Adrenal gland (tissue), 12 donors: ENCODE measurements around the gene OOEP. TPM values are rescaled to one million over a fixed set of nuclear protein-coding genes. Genes with fewer than 3 reads are reported as not detected.
"Not testable (repeated sequence)": the region's sequence is repeated elsewhere in the genome, so short reads cannot be mapped to it uniquely, and the experiment has no call there.

ENCODE experiments used
- DNase-seq, 7 donors: peaks; one replicate each; pipeline ENCODE4 v3.0.0-alpha.2; 2019 to 2020
- H3K27ac ChIP-seq, 5 donors: fragments of 200-600 bp; sonication (generic) in 4 of 5; 1 replicate in 3 of 5; 2 replicates in 2 of 5; pipeline versions ENCODE4 v1.5.1 to v1.8.0; 2016 to 2020; ENCODE audit warnings: mild to moderate bottlenecking in 1 of 5
- H3K27me3 ChIP-seq: fragments of 200-600 bp; 2 replicates; pipeline ENCODE4 v1.8.0; 2021
- H3K36me3 ChIP-seq, 2 donors: fragments of 200-600 bp; replicated peaks in 1 of 2; 1 replicate in 1 of 2; 2 replicates in 1 of 2; pipeline versions ENCODE4 v1.5.1 to v1.8.0; 2018 to 2022
- H3K4me1 ChIP-seq, 2 donors: fragments of 200-600 bp; replicated peaks in 1 of 2; 1 replicate in 1 of 2; 2 replicates in 1 of 2; pipeline versions ENCODE4 v1.5.1 to v1.8.0; 2018 to 2021
- H3K4me3 ChIP-seq, 4 donors: fragments of 200-600 bp; sonication (generic) in 3 of 4; one replicate each; pipeline ENCODE4 v1.5.1; 2016 to 2018
- H3K9me3 ChIP-seq, 3 donors: fragments of 200-600 bp; sonication (generic) in 1 of 3; replicated peaks in 1 of 3; 1 replicate in 2 of 3; 2 replicates in 1 of 3; pipeline versions ENCODE4 v1.5.1 to v1.8.0; 2016 to 2021
- POLR2A ChIP-seq, 2 donors: fragments of 450-650 bp; IDR thresholded peaks; one replicate each; pipeline ENCODE4 v1.6.1; 2017; ENCODE audit warnings: antibody characterized with exemption in 2 of 2, mild to moderate bottlenecking in 2 of 2, moderate library complexity in 1 of 2
- WGBS, 4 donors: extraction: QIAGEN DNeasy Blood & Tissue Kit in 2 of 4; methylation state at CpG; one replicate each; pipeline versions ENCODE4 v1.1.5 to v1.1.7; 2013 to 2017; 5-methylcytosine and 5-hydroxymethylcytosine counted together
- intact Hi-C, 2 donors: fragments of 100-400 bp; cut with DNase I; formaldehyde crosslinking; loops; one replicate each; pipeline versions ENCODE4 v1.14.1 to v1.15.0; 2022 to 2023
- polyA plus RNA-seq, 3 donors: library from polyadenylated mRNA; stranded (reverse); fragments of 200-250 nt in 2 of 3; fragments of 350-450 nt in 1 of 3; fragmentation: Illumina TruSeq in 1 of 3; extraction: RNeasy Lipid Tissue Mini Kit (QIAGEN cat#74804) in 1 of 3; gene quantifications; one replicate each; pipeline ENCODE4 v1.2.3, GENCODE V29; 2013 to 2014
- total RNA-seq, 9 donors: library from RNA; depleted of rRNA in 4 of 9; stranded (reverse); fragments of >200 nt in 4 of 9; fragments of 120-200 nt in 1 of 9; fragmentation: NEBNext Ultra II Directional in 1 of 9; extraction: Animal tissue kit (Norgen Biotek cat#: 25700) in 1 of 9; gene quantifications; one replicate each; pipeline versions ENCODE4 v1.1.0 to v1.2.4, GENCODE V29; 2013 to 2023
- TF ChIP-seq, protein P1 (sequence below), 6 experiments: fragments of 450-650 bp in 4 of 6; fragments of 200-600 bp in 2 of 6; sonication (generic) in 1 of 6; IDR thresholded peaks; 1 replicate in 5 of 6; 2 replicates in 1 of 6; pipeline versions ENCODE4 v1.5.1 to v1.8.0; 2016 to 2021; ENCODE audit warnings: antibody characterized with exemption in 6 of 6, mild to moderate bottlenecking in 2 of 6, moderate library complexity in 1 of 6
- donor health status: healthy with polysubstance abuse.
- donor health status: Bipolar disorder and iron deficiency.
- donor health status: DM: yes; HTN: yes; CAD: no.
- donor health status: DM: no; HTN: no; CAD: no.
- donor health status: DM: no; HTN: no; CAD: no.
- donor health status: DM: yes; HTN: yes; CAD: no.

Gene OOEP
- total and polyA plus RNA-seq, 12 donors = 0.13 to 0.90 (median 0.50) TPM; not detected in 8

DNA sequence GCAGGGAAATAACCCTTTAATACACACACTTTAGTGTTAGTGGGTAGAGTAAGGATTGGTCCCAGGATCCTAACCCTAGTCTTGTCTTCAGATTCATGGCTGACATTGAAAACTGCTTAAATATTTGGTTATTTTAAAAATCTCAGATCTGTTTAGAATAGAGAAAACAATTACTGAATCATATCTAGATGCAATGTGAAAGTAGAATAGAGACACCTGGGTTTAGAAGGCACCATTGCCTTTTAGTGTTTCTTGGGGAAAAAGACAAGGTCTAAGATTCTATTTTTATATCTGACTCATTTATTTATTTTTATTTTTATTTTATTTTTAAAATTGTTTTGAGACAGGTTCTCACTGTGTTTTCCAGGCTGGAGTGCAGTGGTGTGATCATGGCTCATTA lies 31.0 kb upstream of the OOEP start:
- Histone ChIP-seq H3K36me3 (no peaks in the 10 kb centered on the region), H3K9me3 (no peaks in the 10 kb centered on the region), H3K4me1 (no peaks in the 10 kb centered on the region), H3K4me3 (no peak overlapping the region), H3K27ac (no peak overlapping the region), H3K27me3 (no peaks in the 10 kb centered on the region)
- DNase-seq = no peak
- TF ChIP-seq, protein P1, sequence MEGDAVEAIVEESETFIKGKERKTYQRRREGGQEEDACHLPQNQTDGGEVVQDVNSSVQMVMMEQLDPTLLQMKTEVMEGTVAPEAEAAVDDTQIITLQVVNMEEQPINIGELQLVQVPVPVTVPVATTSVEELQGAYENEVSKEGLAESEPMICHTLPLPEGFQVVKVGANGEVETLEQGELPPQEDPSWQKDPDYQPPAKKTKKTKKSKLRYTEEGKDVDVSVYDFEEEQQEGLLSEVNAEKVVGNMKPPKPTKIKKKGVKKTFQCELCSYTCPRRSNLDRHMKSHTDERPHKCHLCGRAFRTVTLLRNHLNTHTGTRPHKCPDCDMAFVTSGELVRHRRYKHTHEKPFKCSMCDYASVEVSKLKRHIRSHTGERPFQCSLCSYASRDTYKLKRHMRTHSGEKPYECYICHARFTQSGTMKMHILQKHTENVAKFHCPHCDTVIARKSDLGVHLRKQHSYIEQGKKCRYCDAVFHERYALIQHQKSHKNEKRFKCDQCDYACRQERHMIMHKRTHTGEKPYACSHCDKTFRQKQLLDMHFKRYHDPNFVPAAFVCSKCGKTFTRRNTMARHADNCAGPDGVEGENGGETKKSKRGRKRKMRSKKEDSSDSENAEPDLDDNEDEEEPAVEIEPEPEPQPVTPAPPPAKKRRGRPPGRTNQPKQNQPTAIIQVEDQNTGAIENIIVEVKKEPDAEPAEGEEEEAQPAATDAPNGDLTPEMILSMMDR (IDR thresholded peaks at IDR 0.05) = no peak
- no peak for TF ChIP-seq POLR2A (IDR thresholded peaks at IDR 0.05)
- intact Hi-C loops = no loop called here

DNA sequence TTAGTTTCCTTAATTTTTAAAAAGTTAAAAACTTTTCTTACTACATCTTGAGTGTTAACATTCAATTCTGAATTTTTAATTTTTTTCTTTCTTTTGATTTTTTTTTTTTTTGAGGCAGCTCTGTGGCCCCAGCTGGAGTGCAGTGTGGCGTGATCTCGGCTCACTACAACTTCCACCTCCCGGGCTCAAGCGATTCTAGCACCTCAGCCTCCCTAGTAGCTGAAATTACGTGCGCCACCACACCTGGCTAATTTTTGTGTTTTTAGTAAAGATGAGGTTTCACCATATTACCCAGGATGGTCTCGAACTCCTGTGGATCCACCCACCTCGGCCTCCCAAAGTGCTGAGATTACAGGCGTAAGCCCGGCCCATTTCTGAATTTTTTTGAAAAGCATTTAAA lies 26.2 kb upstream of the OOEP start:
- no peaks in the 10 kb centered on the region for H3K36me3 ChIP-seq
- no peaks in the 10 kb centered on the region for H3K9me3 ChIP-seq
- H3K27ac ChIP-seq = no peak overlapping the region
- no peaks in the 10 kb centered on the region for H3K4me1 ChIP-seq
- intact Hi-C loops = no loop called here
- no peak overlapping the region for H3K4me3 ChIP-seq
- H3K27me3 ChIP-seq = no peaks in the 10 kb centered on the region
- 93 to 96% (median 96%) methylated on average over 10 of the region's 10 CpGs for WGBS, 4 donors
- DNase-seq = no peak
- TF ChIP-seq, protein P1 (IDR thresholded peaks at IDR 0.05) = no peak
- TF ChIP-seq POLR2A (IDR thresholded peaks at IDR 0.05) = no peak

DNA sequence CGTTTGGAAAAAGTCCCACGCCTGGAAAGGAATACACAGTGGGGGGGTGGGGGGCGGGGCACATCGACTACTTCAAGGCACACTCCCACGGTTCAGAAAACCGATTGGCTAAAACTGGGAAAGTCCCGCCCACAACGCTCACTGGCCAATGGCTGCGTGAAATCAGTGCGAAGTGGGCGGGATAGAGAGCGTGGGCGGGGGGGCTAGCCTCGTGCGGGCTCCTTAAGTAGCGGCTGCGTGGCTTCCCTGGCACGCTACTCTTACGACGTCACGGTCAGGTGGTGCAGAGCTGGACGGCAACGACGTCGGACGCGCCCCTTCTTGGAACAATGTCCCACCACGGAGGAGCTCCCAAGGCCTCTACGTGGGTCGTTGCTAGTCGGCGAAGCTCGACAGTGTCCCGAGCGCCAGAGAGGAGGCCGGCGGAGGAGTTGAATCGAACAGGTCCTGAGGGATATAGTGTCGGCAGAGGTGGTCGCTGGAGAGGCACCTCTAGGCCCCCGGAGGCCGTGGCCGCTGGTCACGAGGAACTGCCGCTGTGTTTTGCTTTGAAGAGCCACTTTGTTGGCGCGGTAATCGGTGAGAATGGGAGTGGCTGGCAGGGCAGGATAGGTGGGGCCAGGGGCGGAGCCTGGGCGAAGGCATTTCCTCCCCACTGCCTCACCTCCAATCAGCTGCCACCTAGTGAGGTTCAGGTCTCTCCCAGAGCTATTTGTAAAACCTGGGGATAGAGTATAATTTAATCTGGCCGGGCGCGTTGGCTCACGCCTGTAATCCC lies 25.1 kb upstream of the OOEP start, which contains the start of gene DDX43:
DDX43 (plus strand) TSS at position 252 of the 778 bp plus-strand sequence; CDS start at position 330, 78 bp downstream.
- Histone ChIP-seq H3K4me3 (peak within 1 kb of the TSS in 1 of 4 donors; percentile 10), H3K27ac (peak within 1 kb of the TSS in 1 of 5 donors; percentile 76), H3K27me3 (no peaks in the 10 kb centered on the region), H3K36me3 (no peaks in the 10 kb centered on the region), H3K4me1 (no peaks in the 10 kb centered on the region), H3K9me3 (no peaks in the 10 kb centered on the region)
- WGBS, 4 donors = 69 to 86% (median 78%) methylated on average over 43 to 54 of the region's 54 CpGs
- DNase-seq = peak; percentile 16 to 85 (median 66)
- no peak for TF ChIP-seq POLR2A (IDR thresholded peaks at IDR 0.05)
- TF ChIP-seq, protein P1 (IDR thresholded peaks at IDR 0.05) = no peak
- intact Hi-C loops = no loop called here

DNA sequence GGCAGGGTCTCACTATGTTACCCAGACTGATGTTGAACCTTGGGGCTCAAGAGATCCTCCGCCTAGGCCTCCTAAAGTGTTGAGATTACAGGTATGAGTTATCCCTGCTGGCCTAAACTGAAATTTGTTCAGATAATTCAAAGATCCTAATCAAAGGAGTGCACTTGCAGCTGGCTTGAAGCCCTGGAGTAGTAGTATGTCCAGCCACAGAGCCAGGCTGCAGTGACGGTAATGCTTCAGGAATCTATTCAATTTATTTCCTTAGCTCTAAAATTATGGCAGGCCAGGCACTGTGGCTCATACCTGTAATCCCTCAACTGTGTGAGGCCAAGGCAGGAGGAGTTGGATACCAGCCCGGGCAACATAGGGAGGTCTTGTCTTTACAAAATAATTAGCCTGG lies 23.6 kb upstream of the OOEP start:
- Histone ChIP-seq H3K36me3 (no peaks in the 10 kb centered on the region), H3K4me3 (no peak overlapping the region), H3K9me3 (no peaks in the 10 kb centered on the region), H3K27ac (no peak overlapping the region), H3K4me1 (no peaks in the 10 kb centered on the region), H3K27me3 (no peaks in the 10 kb centered on the region)
- no peak for DNase-seq
- intact Hi-C loops = no loop called here
- TF ChIP-seq, protein P1 (IDR thresholded peaks at IDR 0.05) = no peak
- TF ChIP-seq POLR2A (IDR thresholded peaks at IDR 0.05) = no peak
- WGBS, 4 donors = 85 to 93% (median 90%) methylated on average over 2 to 3 of the region's 3 CpGs

DNA sequence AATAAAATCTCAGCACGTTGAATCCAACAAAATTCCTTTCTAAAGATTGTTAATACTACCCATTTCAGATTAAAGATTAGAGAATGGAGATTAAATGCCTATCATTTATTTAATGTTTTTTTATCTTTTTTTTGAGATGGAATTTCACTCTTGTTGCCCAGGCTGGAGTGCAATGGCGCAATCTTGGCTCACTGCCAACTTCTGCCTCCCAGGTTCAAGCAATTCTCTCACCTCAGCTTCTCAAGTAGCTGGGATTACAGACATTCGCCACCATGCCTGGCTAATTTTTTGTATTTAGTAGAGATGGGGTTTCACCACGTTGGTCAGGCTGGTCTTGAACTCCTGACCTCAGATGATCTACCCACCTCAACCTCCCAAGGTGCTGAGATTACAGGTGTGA lies 22.5 kb upstream of the OOEP start:
- H3K9me3 ChIP-seq, H3K27ac ChIP-seq, H3K4me1 ChIP-seq, H3K27me3 ChIP-seq, DNase-seq, H3K36me3 ChIP-seq, H3K4me3 ChIP-seq, intact Hi-C loops: not testable (repeated sequence)
- 69 to 78% (median 71%) methylated on average over 4 of the region's 4 CpGs for WGBS, 4 donors
